ENCODE results near the gene PRDM1.

The PRDM1 gene

DNA sequence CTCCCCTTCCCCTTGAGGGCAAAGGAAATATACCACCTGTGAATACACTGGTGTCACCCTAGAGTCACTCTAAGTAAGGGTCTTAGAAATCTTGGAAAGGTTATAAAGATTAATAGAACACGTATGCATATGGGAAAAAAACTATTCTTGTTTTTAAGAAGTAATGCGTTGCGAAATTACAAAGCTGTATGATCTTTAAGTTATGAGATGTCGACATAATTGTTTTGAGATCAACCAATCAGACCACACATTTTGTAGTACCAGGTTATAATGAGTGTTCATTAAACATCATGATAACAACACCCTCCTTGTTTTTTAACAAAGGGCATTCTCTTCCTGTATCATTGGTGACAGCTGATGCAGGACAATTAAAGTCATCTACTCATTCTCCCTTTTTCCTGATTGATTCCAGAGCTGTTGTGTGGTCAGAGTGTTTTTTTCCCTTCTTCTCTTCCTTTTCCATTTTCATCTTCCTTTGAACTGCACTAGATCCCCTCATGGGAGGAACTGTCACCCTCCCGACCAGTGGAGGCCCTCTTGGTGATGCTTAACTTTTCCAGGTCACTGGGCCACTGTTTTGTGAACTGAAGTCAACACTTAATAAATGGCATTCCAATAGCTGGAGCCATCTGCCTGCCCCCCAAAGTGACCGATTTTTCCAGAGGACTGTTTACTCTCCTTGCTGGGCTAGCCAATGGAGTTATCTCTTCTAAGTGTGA lies 37.0 kb downstream of the PRDM1 start:
- DNase-seq (ENCODE audit: extremely low read depth, low read depth) = no peak
- TF ChIP-seq, protein P1, sequence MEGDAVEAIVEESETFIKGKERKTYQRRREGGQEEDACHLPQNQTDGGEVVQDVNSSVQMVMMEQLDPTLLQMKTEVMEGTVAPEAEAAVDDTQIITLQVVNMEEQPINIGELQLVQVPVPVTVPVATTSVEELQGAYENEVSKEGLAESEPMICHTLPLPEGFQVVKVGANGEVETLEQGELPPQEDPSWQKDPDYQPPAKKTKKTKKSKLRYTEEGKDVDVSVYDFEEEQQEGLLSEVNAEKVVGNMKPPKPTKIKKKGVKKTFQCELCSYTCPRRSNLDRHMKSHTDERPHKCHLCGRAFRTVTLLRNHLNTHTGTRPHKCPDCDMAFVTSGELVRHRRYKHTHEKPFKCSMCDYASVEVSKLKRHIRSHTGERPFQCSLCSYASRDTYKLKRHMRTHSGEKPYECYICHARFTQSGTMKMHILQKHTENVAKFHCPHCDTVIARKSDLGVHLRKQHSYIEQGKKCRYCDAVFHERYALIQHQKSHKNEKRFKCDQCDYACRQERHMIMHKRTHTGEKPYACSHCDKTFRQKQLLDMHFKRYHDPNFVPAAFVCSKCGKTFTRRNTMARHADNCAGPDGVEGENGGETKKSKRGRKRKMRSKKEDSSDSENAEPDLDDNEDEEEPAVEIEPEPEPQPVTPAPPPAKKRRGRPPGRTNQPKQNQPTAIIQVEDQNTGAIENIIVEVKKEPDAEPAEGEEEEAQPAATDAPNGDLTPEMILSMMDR (IDR thresholded peaks at IDR 0.05; ENCODE audit: low read depth, low read length, missing control alignments) = no peak
- H3K4me3 ChIP-seq (replicated peaks; ENCODE audit: low read depth, low read length) = no peak overlapping the region

DNA sequence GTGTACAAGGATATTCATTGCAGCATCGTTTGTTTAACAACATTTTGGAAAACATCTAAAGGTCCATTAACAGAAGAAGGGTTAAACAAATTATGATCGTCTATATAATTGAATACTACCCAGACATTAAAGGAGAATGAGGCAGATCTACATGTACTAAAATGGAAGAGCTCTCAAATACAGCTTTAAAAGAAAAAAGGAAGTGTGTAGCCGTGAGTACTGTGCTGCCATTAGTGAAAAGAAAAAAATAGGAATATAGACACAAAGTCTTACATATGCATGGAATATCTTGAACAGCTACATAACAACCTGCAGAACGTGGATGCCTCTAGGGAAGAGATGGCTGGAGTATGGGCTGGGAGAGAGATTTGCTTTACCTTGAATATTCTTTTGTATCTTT lies 37.9 kb downstream of the PRDM1 start:
- H3K4me3 ChIP-seq (replicated peaks; ENCODE audit: low read depth, low read length) = no peak overlapping the region
- TF ChIP-seq, protein P1 (IDR thresholded peaks at IDR 0.05; ENCODE audit: low read depth, low read length, missing control alignments) = no peak
- DNase-seq (ENCODE audit: extremely low read depth, low read depth) = no peak

DNA sequence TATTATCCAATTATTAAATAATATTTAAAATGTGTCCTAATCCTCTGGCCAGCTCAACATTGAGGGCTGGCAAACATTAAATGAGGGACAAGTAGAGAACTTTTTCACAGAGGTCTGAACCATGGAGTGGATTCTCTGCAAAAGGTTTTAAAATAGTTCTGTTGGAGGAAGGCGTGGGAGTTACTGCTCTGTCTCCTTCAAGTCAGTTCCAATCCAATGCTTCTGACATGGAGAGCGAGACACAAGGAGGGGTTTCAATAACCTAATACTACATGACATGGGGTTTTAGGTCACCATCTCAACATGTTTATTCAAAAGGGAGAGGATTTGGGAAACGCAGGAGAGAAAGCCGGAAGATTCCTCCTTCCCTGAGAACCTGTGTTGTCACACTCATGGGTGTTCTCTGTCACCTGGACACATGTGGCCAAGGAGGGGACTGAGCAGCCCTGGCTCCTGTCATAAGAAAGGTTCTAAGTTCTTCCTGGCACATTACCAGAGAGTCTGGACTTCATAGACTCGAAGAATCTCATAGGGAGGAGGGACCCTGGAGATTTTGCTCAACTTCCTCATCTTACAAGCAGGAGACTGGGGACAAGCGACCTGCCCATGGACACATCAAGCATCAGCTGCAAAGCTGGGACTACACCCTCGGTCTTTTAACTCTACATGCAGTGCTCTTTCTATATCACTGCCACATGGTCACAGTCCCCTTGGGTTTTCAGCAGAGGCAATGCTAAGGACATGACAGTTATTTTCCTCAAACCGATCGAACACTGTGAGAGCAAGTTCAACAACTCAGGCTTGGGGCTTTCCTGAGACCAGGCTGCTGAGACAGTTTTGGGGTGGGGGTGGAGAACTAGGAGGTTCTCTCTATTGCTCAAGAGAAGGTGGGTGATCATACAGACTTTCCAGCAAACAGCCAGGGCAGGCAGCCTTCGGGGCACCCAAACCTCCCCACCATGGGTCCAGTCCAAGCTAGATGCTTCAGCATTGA lies 38.6 kb downstream of the PRDM1 start:
- no peak for DNase-seq (ENCODE audit: extremely low read depth, low read depth)
- no peak overlapping the region for H3K4me3 ChIP-seq (replicated peaks; ENCODE audit: low read depth, low read length)

DNA sequence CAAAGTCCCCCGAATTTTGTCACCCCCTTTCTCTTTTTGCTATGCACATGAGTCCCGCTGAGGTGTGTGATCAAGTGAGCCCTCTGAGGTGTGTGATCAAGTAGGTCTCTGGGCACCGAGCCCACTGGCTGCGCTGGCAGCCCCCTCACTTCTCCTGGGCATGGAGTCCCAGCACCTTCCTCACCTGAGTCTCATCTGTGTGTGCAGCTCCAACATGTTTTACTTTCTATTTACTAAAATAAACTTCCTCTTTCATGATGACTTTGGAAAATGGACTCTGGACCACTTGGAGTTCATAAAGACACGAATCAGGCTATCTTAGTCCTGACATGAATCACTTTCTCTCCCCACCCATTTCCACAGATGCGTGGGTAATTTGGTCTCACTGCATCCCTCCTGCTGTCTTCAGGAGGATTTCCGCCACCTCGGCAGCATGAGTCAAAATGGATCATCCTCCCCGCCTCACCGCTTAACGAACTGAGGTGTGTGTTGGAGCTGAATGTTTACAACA lies 39.8 kb downstream of the PRDM1 start:
- TF ChIP-seq, protein P1 (IDR thresholded peaks at IDR 0.05; ENCODE audit: low read depth, low read length, missing control alignments) = no peak
- DNase-seq (ENCODE audit: extremely low read depth, low read depth) = no peak
- no peak overlapping the region for H3K4me3 ChIP-seq (replicated peaks; ENCODE audit: low read depth, low read length)

More for the DNA sequence above, 38.6 kb downstream of the PRDM1 start:
- TF ChIP-seq, protein P1 (IDR thresholded peaks at IDR 0.05; ENCODE audit: low read depth, low read length, missing control alignments) = no peak

DNA sequence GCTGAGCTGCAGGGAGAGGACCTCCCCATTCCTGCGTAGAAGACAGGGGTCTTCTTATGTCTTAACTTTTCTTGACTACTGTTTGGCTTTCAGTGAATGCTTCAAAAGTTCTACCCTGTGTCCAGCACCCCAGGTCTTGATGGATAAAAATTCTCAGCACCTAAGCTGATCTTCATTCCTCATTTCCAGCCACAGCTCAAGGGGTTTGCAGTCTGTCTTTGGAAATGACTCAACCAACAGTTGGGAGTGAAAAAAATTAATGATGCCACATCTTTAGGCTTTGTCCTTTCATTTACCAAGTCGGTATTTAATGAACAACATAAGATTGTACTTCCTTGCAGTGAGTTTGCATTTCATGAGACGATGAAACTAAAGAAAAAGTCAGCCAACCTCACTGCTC lies 40.3 kb downstream of the PRDM1 start:
- H3K4me3 ChIP-seq (replicated peaks; ENCODE audit: low read depth, low read length) = no peak overlapping the region
- no peak for DNase-seq (ENCODE audit: extremely low read depth, low read depth)
- TF ChIP-seq, protein P1 (IDR thresholded peaks at IDR 0.05; ENCODE audit: low read depth, low read length, missing control alignments) = no peak

DNA sequence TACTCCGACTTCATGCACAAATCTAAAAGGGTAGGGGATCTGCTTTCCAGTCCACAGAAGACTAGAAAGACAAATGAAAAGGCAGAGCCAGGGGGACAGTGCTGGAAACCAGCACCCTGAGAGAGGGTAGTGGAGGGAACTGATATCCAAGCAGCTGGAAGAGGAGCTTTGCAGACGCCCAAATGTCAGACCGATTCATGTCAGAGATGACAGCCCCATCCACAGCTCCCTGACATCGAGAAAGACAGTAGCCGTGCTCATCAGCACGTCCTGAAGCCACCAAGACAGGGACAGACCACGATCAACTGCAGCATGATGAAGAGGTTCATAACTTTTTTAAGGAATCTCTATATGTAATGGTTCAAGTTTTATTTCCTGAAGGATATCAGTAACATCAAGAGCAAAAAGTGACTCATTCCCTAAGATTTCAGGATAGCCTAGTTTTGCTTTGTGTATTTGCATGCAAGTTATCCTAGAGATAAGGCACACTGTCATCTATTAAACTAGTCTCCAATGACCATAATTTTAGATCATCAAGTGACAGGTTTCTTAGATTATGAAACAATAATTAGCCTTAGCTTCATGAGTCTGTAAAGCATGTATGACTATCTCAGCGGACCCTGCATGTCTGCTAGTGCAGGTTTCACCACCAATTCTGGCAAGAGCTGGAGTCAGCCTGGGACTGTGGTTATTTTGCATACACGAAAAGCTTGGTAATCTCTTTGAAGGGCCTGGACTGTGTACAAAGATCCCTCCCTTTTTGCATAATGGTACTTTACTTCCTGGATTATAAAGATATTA lies 43.0 kb downstream of the PRDM1 start:
- TF ChIP-seq, protein P1 (IDR thresholded peaks at IDR 0.05; ENCODE audit: low read depth, low read length, missing control alignments) = no peak
- DNase-seq (ENCODE audit: extremely low read depth, low read depth) = peak; percentile 37
- H3K4me3 ChIP-seq (replicated peaks; ENCODE audit: low read depth, low read length) = peak overlapping the region; percentile 8; the same call in 1 of the 2 replicates

Data from HFF-Myc (cell line).